K562 (cell line): ENCODE results near the gene SMARCC1. TPM values are rescaled to one million over a fixed set of nuclear protein-coding genes. Genes with fewer than 3 reads are reported as not detected.

Experiments used
- ARID3B ChIP-seq: fragments of 250-450 bp; sonication (Bioruptor Pico); IDR thresholded peaks from 2 replicates; pipeline ENCODE4 v1.4.0; 2020; ENCODE audit warnings: borderline replicate concordance
- BCOR ChIP-seq: fragments of 450-650 bp; IDR thresholded peaks from 2 replicates; pipeline ENCODE4 v1.6.1; 2016
- C11orf30 ChIP-seq: fragments of 450-650 bp; IDR thresholded peaks from 2 replicates; pipeline ENCODE4 v1.6.1; 2016; ENCODE audit warnings: low read depth, mild to moderate bottlenecking
- CBFA2T3 ChIP-seq: fragments of 450-650 bp; IDR thresholded peaks from 2 replicates; pipeline ENCODE4 v1.6.1; 2017
- DMBX1 ChIP-seq: fragments of 250-450 bp; sonication (Bioruptor Pico); IDR thresholded peaks from 2 replicates; pipeline ENCODE4 v1.8.0; 2022; ENCODE audit warnings: inconsistent platforms, mild to moderate bottlenecking, moderate library complexity, borderline replicate concordance
- L3MBTL2 ChIP-seq: fragments of 450-650 bp; IDR thresholded peaks from 2 replicates; pipeline ENCODE4 v1.6.1; 2016; ENCODE audit warnings: mild to moderate bottlenecking, moderate library complexity
- MCM2 ChIP-seq: fragments of 450-650 bp; IDR thresholded peaks from 2 replicates; pipeline ENCODE4 v1.6.1; 2017; ENCODE audit warnings: low read depth, mild to moderate bottlenecking
- MTA2 ChIP-seq: fragments of 450-650 bp; IDR thresholded peaks from 2 replicates; pipeline ENCODE4 v1.6.1; 2016; ENCODE audit warnings: low read depth
- NKRF ChIP-seq: fragments of 450-650 bp; IDR thresholded peaks from 2 replicates; pipeline ENCODE4 v1.6.1; 2016; ENCODE audit warnings: borderline replicate concordance
- NR2F6 ChIP-seq: fragments of 450-650 bp; formaldehyde crosslinking; IDR thresholded peaks from 2 replicates; pipeline ENCODE4 v1.4.0; 2020; ENCODE audit warnings: mild to moderate bottlenecking
- PBX2 ChIP-seq, 2 experiments: IDR thresholded peaks in 1 of 2; conservative IDR thresholded peaks in 1 of 2; 2 replicates each; pipeline ENCODE4 v1.6.1; 2016; ENCODE audit warnings: low read depth in 2 of 2, mild to moderate bottlenecking in 1 of 2, missing compliant biosample characterization in 1 of 2, missing genetic modification characterization in 1 of 2, moderate library complexity in 1 of 2
- RBM34 ChIP-seq: fragments of 200-400 bp; formaldehyde crosslinking; IDR thresholded peaks from 2 replicates; pipeline ENCODE4 v1.6.1; 2018; ENCODE audit warnings: low read length, borderline replicate concordance; ENCODE audit not compliant: insufficient read depth
- ZBTB26 ChIP-seq: fragments of 450-650 bp; formaldehyde crosslinking; IDR thresholded peaks from 2 replicates; pipeline ENCODE4 v1.4.0; 2022; ENCODE audit warnings: missing genetic modification characterization
- ZNF232 ChIP-seq: sonication (generic); formaldehyde crosslinking; IDR thresholded peaks from 2 replicates; pipeline ENCODE4 v1.8.0; 2022; ENCODE audit warnings: mild to moderate bottlenecking, missing genetic modification reagents
- ZNF277 ChIP-seq: fragments of 250-450 bp; sonication (Bioruptor Pico); IDR thresholded peaks from 2 replicates; pipeline ENCODE4 v1.8.0; 2022; ENCODE audit warnings: inconsistent platforms, mild to moderate bottlenecking, moderate library complexity, borderline replicate concordance
- ZNF280A ChIP-seq: fragments of 450-650 bp; IDR thresholded peaks from 2 replicates; pipeline ENCODE4 v1.6.1; 2018; ENCODE audit warnings: mild to moderate bottlenecking, low read depth; ENCODE audit not compliant: partially characterized antibody
- ZSCAN29 ChIP-seq: fragments of 450-650 bp; IDR thresholded peaks from 2 replicates; pipeline ENCODE4 v1.6.1; 2017
- polyA plus RNA-seq, 8 experiments: library from polyadenylated mRNA; depleted of rRNA in 4 of 8; stranded (reverse) in 5 of 8; unstranded in 3 of 8; fragments of >200 nt; fragmentation: Nextera tagmentation in 2 of 8; fragmentation: Illumina TruSeq in 1 of 8; extraction: Ambion mirVana in 2 of 8; extraction: Trizol in 1 of 8; gene quantifications; 2 replicates each; pipeline versions ENCODE4 v1.2.1 to v1.2.3, GENCODE V29; 2011 to 2014; ENCODE audit warnings: inconsistent platforms in 1 of 8, missing spikeins in 1 of 8
- total RNA-seq, 7 experiments: library from RNA; depleted of rRNA in 6 of 7; stranded (reverse); fragments of >200 nt in 6 of 7; fragmentation: Illumina TruSeq in 2 of 7; extraction: Trizol in 2 of 7; gene quantifications; 2 replicates each; pipeline versions ENCODE4 v1.2.1 to v1.2.3, GENCODE V29; 2011 to 2021; ENCODE audit warnings: low replicate concordance in 1 of 7

Gene SMARCC1
- total and polyA plus RNA-seq, 9 of the 15 experiments (the other 6 are each of a cell fraction or from before 2014, with no cell fraction given), result 20.7 to 199 (median 66.0) TPM

GRCh38 chr3:47802734-47803479 is 21.2 kb upstream of the SMARCC1 start, which contains the start of gene DHX30 (continued):
- no peak for TF ChIP-seq ZNF277
- no peak for TF ChIP-seq BCOR
- TF ChIP-seq ZSCAN29, result no peak
- TF ChIP-seq ZBTB26, result no peak
- no peak for TF ChIP-seq MTA2
- TF ChIP-seq L3MBTL2, result peak; percentile 66; the same call in 1 of the 2 replicates
- no peak for TF ChIP-seq NR2F6
- TF ChIP-seq PBX2 (CRISPR knock-in tag; IDR thresholded peaks at IDR 0.05; ENCODE audit: low read depth), result no peak; the same call in 1 of the 2 replicates
- TF ChIP-seq PBX2 (tag; conservative IDR thresholded peaks at IDR 0.05; ENCODE audit: low read depth), result no peak
- TF ChIP-seq ARID3B (CRISPR knock-in tag), result no peak
- no peak for TF ChIP-seq RBM34
- TF ChIP-seq CBFA2T3, result no peak
- TF ChIP-seq C11orf30, result 0 out of 2 replicates have a peak, but pooled peaks have one; percentile 13
- no peak for TF ChIP-seq DMBX1 (CRISPR knock-in tag)
- TF ChIP-seq ZNF280A, result no peak
- no peak for TF ChIP-seq ZNF232 (CRISPR knock-in tag)
- no peak for TF ChIP-seq NKRF
- no peak for TF ChIP-seq MCM2
